HEK293 (cell line): ENCODE measurements around the gene SCRN2.

Experiments used
- ZNF138 ChIP-seq: fragments of 450-650 bp; formaldehyde crosslinking; IDR thresholded peaks from 2 replicates; pipeline ENCODE4 v1.5.1; 2016; ENCODE audit warnings: missing biosample characterization, missing genetic modification characterization, borderline replicate concordance
- ZNF274 ChIP-seq, 2 experiments: fragments of 200-500 bp in 1 of 2; fragments of 450-650 bp in 1 of 2; sonication (Bioruptor generic) in 1 of 2; formaldehyde crosslinking in 1 of 2; IDR thresholded peaks; 2 replicates each; pipeline versions ENCODE4 v1.5.1 to v1.6.1; 2014 to 2016; ENCODE audit warnings: borderline replicate concordance in 1 of 2, inconsistent platforms in 1 of 2, low read length in 1 of 2, missing biosample characterization in 1 of 2, missing genetic modification characterization in 1 of 2
- ZNF416 ChIP-seq: fragments of 450-650 bp; formaldehyde crosslinking; IDR thresholded peaks from 2 replicates; pipeline ENCODE4 v1.5.1; 2016; ENCODE audit warnings: missing biosample characterization, missing genetic modification characterization
- ZNF544 ChIP-seq: fragments of 450-650 bp; formaldehyde crosslinking; IDR thresholded peaks from 2 replicates; pipeline ENCODE4 v1.5.0; 2017; ENCODE audit warnings: missing biosample characterization, missing genetic modification characterization
- ZNF548 ChIP-seq: fragments of 450-650 bp; formaldehyde crosslinking; IDR thresholded peaks from 2 replicates; pipeline ENCODE4 v1.5.1; 2016; ENCODE audit warnings: missing biosample characterization, missing genetic modification characterization
- ZNF558 ChIP-seq: fragments of 450-650 bp; formaldehyde crosslinking; IDR thresholded peaks from 2 replicates; pipeline ENCODE4 v1.5.1; 2016; ENCODE audit warnings: missing biosample characterization, missing genetic modification characterization
- ZNF704 ChIP-seq: fragments of 450-650 bp; formaldehyde crosslinking; IDR thresholded peaks from 2 replicates; pipeline ENCODE4 v1.5.1; 2016; ENCODE audit warnings: missing biosample characterization, missing genetic modification characterization
- ZSCAN30 ChIP-seq: fragments of 450-650 bp; IDR thresholded peaks from 2 replicates; pipeline ENCODE4 v1.5.1; 2018; ENCODE audit warnings: missing biosample characterization, mild to moderate bottlenecking, missing genetic modification characterization, moderate library complexity
- TF ChIP-seq, protein P1 (sequence below): fragments of 450-650 bp; formaldehyde crosslinking; IDR thresholded peaks from 2 replicates; pipeline ENCODE4 v1.5.0; 2017; ENCODE audit warnings: missing biosample characterization, missing genetic modification characterization, borderline replicate concordance
- TF ChIP-seq, protein P2 (sequence below): fragments of 450-650 bp; formaldehyde crosslinking; IDR thresholded peaks from 2 replicates; pipeline ENCODE4 v1.5.1; 2016; ENCODE audit warnings: missing biosample characterization, missing genetic modification characterization
- TF ChIP-seq, protein P3 (sequence below): fragments of 450-650 bp; formaldehyde crosslinking; IDR thresholded peaks from 2 replicates; pipeline ENCODE4 v1.5.1; 2016; ENCODE audit warnings: missing biosample characterization, missing genetic modification characterization
- TF ChIP-seq, protein P4 (sequence below): fragments of 450-650 bp; formaldehyde crosslinking; IDR thresholded peaks from 2 replicates; pipeline ENCODE4 v1.5.1; 2017; ENCODE audit warnings: missing biosample characterization, mild to moderate bottlenecking, missing genetic modification characterization, moderate library complexity

DNA sequence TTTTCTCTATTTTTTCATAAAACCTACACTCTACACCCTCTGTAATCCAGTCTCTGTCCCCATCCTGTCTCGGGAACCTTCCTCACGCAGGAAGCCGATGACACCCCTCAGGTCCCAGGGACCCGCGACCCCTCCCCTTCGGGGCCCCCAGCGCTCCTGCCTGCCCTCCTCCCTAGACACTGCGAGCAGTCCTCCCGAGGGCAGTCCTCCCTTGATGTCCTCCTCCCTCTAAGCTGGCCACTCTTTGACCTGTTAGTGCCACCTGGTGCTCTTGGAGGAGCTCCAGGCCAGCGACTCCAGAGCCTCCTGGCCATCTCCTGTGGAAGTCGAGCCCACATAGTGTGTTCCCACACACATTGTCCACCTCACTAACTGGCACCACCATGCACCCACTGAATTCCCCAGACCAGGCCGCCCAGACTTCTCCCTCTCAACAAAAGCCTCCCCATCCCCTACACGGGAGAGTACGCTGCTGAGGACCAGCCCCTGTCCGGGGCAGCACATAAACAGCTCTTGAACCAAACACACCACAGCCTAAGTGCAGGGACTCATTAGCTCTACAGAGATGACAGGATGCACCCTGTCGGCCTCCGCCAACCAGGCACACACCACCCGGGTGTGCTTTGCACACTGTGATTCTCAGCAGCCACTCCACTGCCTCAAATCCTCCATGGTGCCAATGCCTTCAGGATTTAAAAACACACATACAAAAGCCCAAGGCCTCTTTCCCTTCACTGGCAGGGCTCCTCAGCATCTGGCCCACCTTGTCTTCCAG lies 28.7 kb downstream of the SCRN2 start:
- TF ChIP-seq, protein P1, sequence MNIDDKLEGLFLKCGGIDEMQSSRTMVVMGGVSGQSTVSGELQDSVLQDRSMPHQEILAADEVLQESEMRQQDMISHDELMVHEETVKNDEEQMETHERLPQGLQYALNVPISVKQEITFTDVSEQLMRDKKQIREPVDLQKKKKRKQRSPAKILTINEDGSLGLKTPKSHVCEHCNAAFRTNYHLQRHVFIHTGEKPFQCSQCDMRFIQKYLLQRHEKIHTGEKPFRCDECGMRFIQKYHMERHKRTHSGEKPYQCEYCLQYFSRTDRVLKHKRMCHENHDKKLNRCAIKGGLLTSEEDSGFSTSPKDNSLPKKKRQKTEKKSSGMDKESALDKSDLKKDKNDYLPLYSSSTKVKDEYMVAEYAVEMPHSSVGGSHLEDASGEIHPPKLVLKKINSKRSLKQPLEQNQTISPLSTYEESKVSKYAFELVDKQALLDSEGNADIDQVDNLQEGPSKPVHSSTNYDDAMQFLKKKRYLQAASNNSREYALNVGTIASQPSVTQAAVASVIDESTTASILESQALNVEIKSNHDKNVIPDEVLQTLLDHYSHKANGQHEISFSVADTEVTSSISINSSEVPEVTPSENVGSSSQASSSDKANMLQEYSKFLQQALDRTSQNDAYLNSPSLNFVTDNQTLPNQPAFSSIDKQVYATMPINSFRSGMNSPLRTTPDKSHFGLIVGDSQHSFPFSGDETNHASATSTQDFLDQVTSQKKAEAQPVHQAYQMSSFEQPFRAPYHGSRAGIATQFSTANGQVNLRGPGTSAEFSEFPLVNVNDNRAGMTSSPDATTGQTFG: no peak
- TF ChIP-seq ZNF274 (IDR thresholded peaks at IDR 0.05; ENCODE audit: low read length) (no peak), ZNF274 (tag by site-specific recombination; IDR thresholded peaks at IDR 0.05; ENCODE audit: borderline replicate concordance) (no peak), ZNF416 (tag by site-specific recombination) (no peak), ZSCAN30 (tag by site-specific recombination) (no peak), ZNF704 (no peak), ZNF548 (tag by site-specific recombination) (no peak), ZNF138 (tag by site-specific recombination) (no peak), ZNF558 (no peak), ZNF544 (tag by site-specific recombination) (no peak)
- TF ChIP-seq, protein P2, sequence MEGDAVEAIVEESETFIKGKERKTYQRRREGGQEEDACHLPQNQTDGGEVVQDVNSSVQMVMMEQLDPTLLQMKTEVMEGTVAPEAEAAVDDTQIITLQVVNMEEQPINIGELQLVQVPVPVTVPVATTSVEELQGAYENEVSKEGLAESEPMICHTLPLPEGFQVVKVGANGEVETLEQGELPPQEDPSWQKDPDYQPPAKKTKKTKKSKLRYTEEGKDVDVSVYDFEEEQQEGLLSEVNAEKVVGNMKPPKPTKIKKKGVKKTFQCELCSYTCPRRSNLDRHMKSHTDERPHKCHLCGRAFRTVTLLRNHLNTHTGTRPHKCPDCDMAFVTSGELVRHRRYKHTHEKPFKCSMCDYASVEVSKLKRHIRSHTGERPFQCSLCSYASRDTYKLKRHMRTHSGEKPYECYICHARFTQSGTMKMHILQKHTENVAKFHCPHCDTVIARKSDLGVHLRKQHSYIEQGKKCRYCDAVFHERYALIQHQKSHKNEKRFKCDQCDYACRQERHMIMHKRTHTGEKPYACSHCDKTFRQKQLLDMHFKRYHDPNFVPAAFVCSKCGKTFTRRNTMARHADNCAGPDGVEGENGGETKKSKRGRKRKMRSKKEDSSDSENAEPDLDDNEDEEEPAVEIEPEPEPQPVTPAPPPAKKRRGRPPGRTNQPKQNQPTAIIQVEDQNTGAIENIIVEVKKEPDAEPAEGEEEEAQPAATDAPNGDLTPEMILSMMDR (tag by site-specific recombination): no peak
- TF ChIP-seq, protein P3, sequence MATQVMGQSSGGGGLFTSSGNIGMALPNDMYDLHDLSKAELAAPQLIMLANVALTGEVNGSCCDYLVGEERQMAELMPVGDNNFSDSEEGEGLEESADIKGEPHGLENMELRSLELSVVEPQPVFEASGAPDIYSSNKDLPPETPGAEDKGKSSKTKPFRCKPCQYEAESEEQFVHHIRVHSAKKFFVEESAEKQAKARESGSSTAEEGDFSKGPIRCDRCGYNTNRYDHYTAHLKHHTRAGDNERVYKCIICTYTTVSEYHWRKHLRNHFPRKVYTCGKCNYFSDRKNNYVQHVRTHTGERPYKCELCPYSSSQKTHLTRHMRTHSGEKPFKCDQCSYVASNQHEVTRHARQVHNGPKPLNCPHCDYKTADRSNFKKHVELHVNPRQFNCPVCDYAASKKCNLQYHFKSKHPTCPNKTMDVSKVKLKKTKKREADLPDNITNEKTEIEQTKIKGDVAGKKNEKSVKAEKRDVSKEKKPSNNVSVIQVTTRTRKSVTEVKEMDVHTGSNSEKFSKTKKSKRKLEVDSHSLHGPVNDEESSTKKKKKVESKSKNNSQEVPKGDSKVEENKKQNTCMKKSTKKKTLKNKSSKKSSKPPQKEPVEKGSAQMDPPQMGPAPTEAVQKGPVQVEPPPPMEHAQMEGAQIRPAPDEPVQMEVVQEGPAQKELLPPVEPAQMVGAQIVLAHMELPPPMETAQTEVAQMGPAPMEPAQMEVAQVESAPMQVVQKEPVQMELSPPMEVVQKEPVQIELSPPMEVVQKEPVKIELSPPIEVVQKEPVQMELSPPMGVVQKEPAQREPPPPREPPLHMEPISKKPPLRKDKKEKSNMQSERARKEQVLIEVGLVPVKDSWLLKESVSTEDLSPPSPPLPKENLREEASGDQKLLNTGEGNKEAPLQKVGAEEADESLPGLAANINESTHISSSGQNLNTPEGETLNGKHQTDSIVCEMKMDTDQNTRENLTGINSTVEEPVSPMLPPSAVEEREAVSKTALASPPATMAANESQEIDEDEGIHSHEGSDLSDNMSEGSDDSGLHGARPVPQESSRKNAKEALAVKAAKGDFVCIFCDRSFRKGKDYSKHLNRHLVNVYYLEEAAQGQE (tag by site-specific recombination): no peak
- TF ChIP-seq, protein P4, sequence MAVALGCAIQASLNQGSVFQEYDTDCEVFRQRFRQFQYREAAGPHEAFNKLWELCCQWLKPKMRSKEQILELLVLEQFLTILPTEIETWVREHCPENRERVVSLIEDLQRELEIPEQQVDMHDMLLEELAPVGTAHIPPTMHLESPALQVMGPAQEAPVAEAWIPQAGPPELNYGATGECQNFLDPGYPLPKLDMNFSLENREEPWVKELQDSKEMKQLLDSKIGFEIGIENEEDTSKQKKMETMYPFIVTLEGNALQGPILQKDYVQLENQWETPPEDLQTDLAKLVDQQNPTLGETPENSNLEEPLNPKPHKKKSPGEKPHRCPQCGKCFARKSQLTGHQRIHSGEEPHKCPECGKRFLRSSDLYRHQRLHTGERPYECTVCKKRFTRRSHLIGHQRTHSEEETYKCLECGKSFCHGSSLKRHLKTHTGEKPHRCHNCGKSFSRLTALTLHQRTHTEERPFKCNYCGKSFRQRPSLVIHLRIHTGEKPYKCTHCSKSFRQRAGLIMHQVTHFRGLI (tag by site-specific recombination): no peak
